H9 (cell line): Measurements from ENCODE around the gene TRMT44. TPM values are rescaled to one million over a fixed set of nuclear protein-coding genes. Genes with fewer than 3 reads are reported as not detected.

Experiments
- DNase-seq: peaks from one replicate; pipeline ENCODE4 v3.0.0-alpha.2; 2017
- H2AFZ ChIP-seq: one replicate; pipeline ENCODE4 v1.6.1; 2013; ENCODE audit warnings: mild to moderate bottlenecking, low read length, control low read depth, moderate library complexity
- H2AK5ac ChIP-seq: 2 replicates; pipeline ENCODE4 v1.6.1; 2013; ENCODE audit warnings: low read length, control low read depth, mixed read lengths; ENCODE audit not compliant: insufficient read length
- H2BK120ac ChIP-seq: one replicate; pipeline ENCODE4 v1.6.1; 2013; ENCODE audit warnings: low read depth, mild to moderate bottlenecking, low read length, control low read depth, inconsistent platforms; ENCODE audit not compliant: poor library complexity, severe bottlenecking
- H2BK12ac ChIP-seq: 2 replicates; pipeline ENCODE4 v1.6.1; 2013; ENCODE audit warnings: low read length, control low read depth, mixed read lengths, low read depth; ENCODE audit not compliant: insufficient read length
- H2BK15ac ChIP-seq: 2 replicates; pipeline ENCODE4 v1.6.1; 2013; ENCODE audit warnings: low read depth, low read length, control low read depth
- H2BK20ac ChIP-seq: one replicate; pipeline ENCODE4 v1.6.1; 2013; ENCODE audit warnings: low read depth, mild to moderate bottlenecking, low read length, control low read depth, inconsistent platforms; ENCODE audit not compliant: poor library complexity, severe bottlenecking
- H2BK5ac ChIP-seq: 2 replicates; pipeline ENCODE4 v1.6.1; 2013; ENCODE audit warnings: low read length, control low read depth, mixed read lengths; ENCODE audit not compliant: insufficient read length
- H3K14ac ChIP-seq: 2 replicates; pipeline ENCODE4 v1.6.1; 2013; ENCODE audit warnings: low read length, control low read depth; ENCODE audit not compliant: insufficient read depth
- H3K18ac ChIP-seq: 2 replicates; pipeline ENCODE4 v1.6.1; 2013; ENCODE audit warnings: low read depth, mild to moderate bottlenecking, mixed read lengths, low read length, control low read depth; ENCODE audit not compliant: insufficient read length
- H3K23ac ChIP-seq: 2 replicates; pipeline ENCODE4 v1.6.1; 2013; ENCODE audit warnings: low read length, control low read depth, mixed read lengths, low read depth; ENCODE audit not compliant: insufficient read length
- H3K23me2 ChIP-seq: 2 replicates; pipeline ENCODE4 v1.6.1; 2013; ENCODE audit warnings: low read depth, mild to moderate bottlenecking, mixed read lengths, low read length, control low read depth; ENCODE audit not compliant: insufficient read length, poor library complexity, severe bottlenecking
- H3K27ac ChIP-seq: 2 replicates; pipeline ENCODE4 v1.5.1; 2013; ENCODE audit warnings: low read length, control low read depth, mixed read lengths, low read depth; ENCODE audit not compliant: insufficient read length
- H3K27me3 ChIP-seq: 2 replicates; pipeline ENCODE4 v1.6.1; 2013; ENCODE audit warnings: low read length, control low read depth, inconsistent platforms; ENCODE audit not compliant: insufficient read depth
- H3K4ac ChIP-seq: 2 replicates; pipeline ENCODE4 v1.6.1; 2013; ENCODE audit warnings: low read depth, mild to moderate bottlenecking, control low read depth, inconsistent platforms, low read length, moderate library complexity
- H3K4me1 ChIP-seq: 2 replicates; pipeline ENCODE4 v1.6.1; 2013; ENCODE audit warnings: low read length, control low read depth, inconsistent platforms; ENCODE audit not compliant: insufficient read depth
- H3K4me2 ChIP-seq: 2 replicates; pipeline ENCODE4 v1.6.1; 2013; ENCODE audit warnings: low read length, control low read depth, mixed read lengths; ENCODE audit not compliant: insufficient read length, insufficient read depth
- H3K56ac ChIP-seq: 2 replicates; pipeline ENCODE4 v1.6.1; 2013; ENCODE audit warnings: low read depth, mild to moderate bottlenecking, mixed read lengths, low read length, control low read depth; ENCODE audit not compliant: insufficient read length
- H3K79me1 ChIP-seq: 2 replicates; pipeline ENCODE4 v1.6.1; 2013; ENCODE audit warnings: low read depth, mild to moderate bottlenecking, moderate library complexity, low read length, control low read depth, inconsistent platforms; ENCODE audit not compliant: insufficient read depth, poor library complexity, severe bottlenecking
- H3K79me2 ChIP-seq: 2 replicates; pipeline ENCODE4 v1.6.1; 2013; ENCODE audit warnings: low read length, control low read depth, inconsistent platforms; ENCODE audit not compliant: insufficient read depth
- H3K9ac ChIP-seq: 2 replicates; pipeline ENCODE4 v1.6.1; 2013; ENCODE audit warnings: low read length, control low read depth, mixed read lengths; ENCODE audit not compliant: insufficient read length; ENCODE audit errors: extremely low read depth
- H3K9me3 ChIP-seq: one replicate; pipeline ENCODE4 v1.6.1; 2013; ENCODE audit warnings: low read depth, low read length, inconsistent platforms; ENCODE audit not compliant: control insufficient read depth
- H3T11ph ChIP-seq: one replicate; pipeline ENCODE4 v1.6.1; 2013; ENCODE audit warnings: mild to moderate bottlenecking, low read length, control low read depth, inconsistent platforms
- H4K20me1 ChIP-seq: one replicate; pipeline ENCODE4 v1.6.1; 2013; ENCODE audit not compliant: control insufficient read depth, insufficient read length, insufficient read depth
- H4K5ac ChIP-seq: 2 replicates; pipeline ENCODE4 v1.6.1; 2013; ENCODE audit warnings: low read depth, mild to moderate bottlenecking, mixed read lengths, low read length, control low read depth; ENCODE audit not compliant: insufficient read length
- H4K8ac ChIP-seq: replicated peaks from 2 replicates; pipeline ENCODE4 v1.6.1; 2013; ENCODE audit warnings: low read length, control low read depth, mixed read lengths, low read depth; ENCODE audit not compliant: insufficient read length
- H4K91ac ChIP-seq: 2 replicates; pipeline ENCODE4 v1.6.1; 2013; ENCODE audit warnings: low read depth, mild to moderate bottlenecking, moderate library complexity, mixed read lengths, low read length, control low read depth; ENCODE audit not compliant: insufficient read length
- H3K27ac Mint-ChIP-seq, 3 experiments: 2 replicates in 2 of 3; 3 replicates in 1 of 3; pipeline ENCODE4 v1.8.0; 2020 to 2021; ENCODE audit warnings: mixed read lengths in 3 of 3, mild to moderate bottlenecking in 1 of 3, moderate library complexity in 1 of 3
- H3K27me3 Mint-ChIP-seq: 2 replicates; pipeline ENCODE4 v1.8.0; 2021; ENCODE audit warnings: low read depth, mild to moderate bottlenecking, moderate library complexity, mixed read lengths
- H3K36me3 Mint-ChIP-seq, 3 experiments: 2 replicates in 2 of 3; 3 replicates in 1 of 3; pipeline ENCODE4 v1.8.0; 2020 to 2021; ENCODE audit warnings: low read depth in 3 of 3, mixed read lengths in 3 of 3; ENCODE audit not compliant: insufficient read depth in 1 of 3
- H3K4me1 Mint-ChIP-seq, 2 experiments: 2 replicates each; pipeline ENCODE4 v1.8.0; 2020; ENCODE audit warnings: mixed read lengths in 2 of 2
- H3K4me3 Mint-ChIP-seq, 2 experiments: 2 replicates in 1 of 2; 3 replicates in 1 of 2; pipeline ENCODE4 v1.8.0; 2020 to 2021; ENCODE audit warnings: mild to moderate bottlenecking in 2 of 2, mixed read lengths in 2 of 2, moderate library complexity in 1 of 2
- H3K9me3 Mint-ChIP-seq, 2 experiments: 2 replicates in 1 of 2; 3 replicates in 1 of 2; pipeline ENCODE4 v1.8.0; 2020; ENCODE audit warnings: mild to moderate bottlenecking in 2 of 2, mixed read lengths in 2 of 2, moderate library complexity in 1 of 2
- WGBS: extraction: QIAGEN DNeasy Blood & Tissue Kit; methylation state at CpG from one replicate; pipeline ENCODE4 v1.1.7; 2013; ENCODE audit warnings: missing lambda C conversion rate, low lambda C conversion rate, mixed read lengths; ENCODE audit not compliant: insufficient read length; ENCODE audit errors: extremely low coverage; 5-methylcytosine and 5-hydroxymethylcytosine counted together
- total RNA-seq: library from RNA; stranded (reverse); gene quantifications from 2 replicates; pipeline ENCODE4 v1.2.1, GENCODE V29; 2021
- TF ChIP-seq, protein P1 (sequence below): fragments of 200-600 bp; sonication (generic); conservative IDR thresholded peaks from 3 replicates; pipeline ENCODE4 v1.8.0; 2021; ENCODE audit warnings: antibody characterized with exemption, mild to moderate bottlenecking

Gene TRMT44
- total RNA-seq, 1 experiment from 2014 or later = 22.8 TPM

DNA sequence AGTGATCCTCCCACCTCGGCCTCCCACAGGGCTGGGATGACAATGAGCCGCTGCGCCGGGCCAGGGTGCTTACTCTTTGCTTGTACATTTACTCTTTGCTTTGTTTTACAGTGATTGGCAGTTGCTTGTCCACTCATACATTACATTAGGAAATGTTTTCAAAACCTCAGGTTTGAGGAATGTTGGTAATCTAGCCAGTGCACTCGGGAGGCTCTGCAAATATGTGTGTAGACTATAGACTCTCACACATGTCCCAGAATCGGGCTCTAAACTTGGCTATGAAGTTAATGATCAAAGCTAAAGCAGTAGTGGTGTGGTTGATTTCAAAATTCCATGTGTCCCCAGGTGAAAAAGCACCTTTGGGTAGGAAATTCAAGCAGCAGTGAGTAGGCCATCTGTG lies 20.5 kb downstream of the TRMT44 start:
- no peak overlapping the region for H2BK20ac ChIP-seq
- H3K27ac Mint-ChIP-seq = no peak overlapping the region
- no peak overlapping the region for H3K4me2 ChIP-seq
- no peaks in the 10 kb centered on the region for H3K27me3 ChIP-seq
- H3K23me2 ChIP-seq = no peaks in the 10 kb centered on the region
- H3K36me3 Mint-ChIP-seq = peaks cover 16 to 60% (median 28%) of the 10 kb centered on the region in 3 experiments; a peak in 6 of 7 replicates
- no peaks in the 10 kb centered on the region for H3K79me1 ChIP-seq
- H3K18ac ChIP-seq = no peak overlapping the region
- no peak overlapping the region for H2AK5ac ChIP-seq
- no peak overlapping the region for H2BK15ac ChIP-seq
- no peaks in the 10 kb centered on the region for H3K9me3 ChIP-seq
- no peak overlapping the region for H3K14ac ChIP-seq
- no peak overlapping the region for H2BK12ac ChIP-seq
- H3T11ph ChIP-seq = no peak overlapping the region
- no peaks in the 10 kb centered on the region for H3K79me2 ChIP-seq
- H2BK5ac ChIP-seq = no peak overlapping the region
- H4K20me1 ChIP-seq = no peaks in the 10 kb centered on the region
- no peak overlapping the region for H3K27ac ChIP-seq
- H4K5ac ChIP-seq = no peak overlapping the region
- H3K4me1 ChIP-seq = no peaks in the 10 kb centered on the region
- H3K27me3 Mint-ChIP-seq = no peaks in the 10 kb centered on the region
- no peak overlapping the region for H2AFZ ChIP-seq
- H3K4me3 Mint-ChIP-seq = no peak overlapping the region
- H3K23ac ChIP-seq = no peak overlapping the region
- TF ChIP-seq, protein P1, sequence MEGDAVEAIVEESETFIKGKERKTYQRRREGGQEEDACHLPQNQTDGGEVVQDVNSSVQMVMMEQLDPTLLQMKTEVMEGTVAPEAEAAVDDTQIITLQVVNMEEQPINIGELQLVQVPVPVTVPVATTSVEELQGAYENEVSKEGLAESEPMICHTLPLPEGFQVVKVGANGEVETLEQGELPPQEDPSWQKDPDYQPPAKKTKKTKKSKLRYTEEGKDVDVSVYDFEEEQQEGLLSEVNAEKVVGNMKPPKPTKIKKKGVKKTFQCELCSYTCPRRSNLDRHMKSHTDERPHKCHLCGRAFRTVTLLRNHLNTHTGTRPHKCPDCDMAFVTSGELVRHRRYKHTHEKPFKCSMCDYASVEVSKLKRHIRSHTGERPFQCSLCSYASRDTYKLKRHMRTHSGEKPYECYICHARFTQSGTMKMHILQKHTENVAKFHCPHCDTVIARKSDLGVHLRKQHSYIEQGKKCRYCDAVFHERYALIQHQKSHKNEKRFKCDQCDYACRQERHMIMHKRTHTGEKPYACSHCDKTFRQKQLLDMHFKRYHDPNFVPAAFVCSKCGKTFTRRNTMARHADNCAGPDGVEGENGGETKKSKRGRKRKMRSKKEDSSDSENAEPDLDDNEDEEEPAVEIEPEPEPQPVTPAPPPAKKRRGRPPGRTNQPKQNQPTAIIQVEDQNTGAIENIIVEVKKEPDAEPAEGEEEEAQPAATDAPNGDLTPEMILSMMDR = no peak
- no CpG with 5 or more reads among the region's 6 CpGs for WGBS
- H3K9ac ChIP-seq = no peak overlapping the region
- H3K4me1 Mint-ChIP-seq = peaks cover 6 to 12% of the 10 kb centered on the region in 2 experiments
- no peak for DNase-seq
- no peak overlapping the region for H4K8ac ChIP-seq
- no peaks in the 10 kb centered on the region for H3K9me3 Mint-ChIP-seq
- no peak overlapping the region for H3K4ac ChIP-seq
- H3K56ac ChIP-seq = no peak overlapping the region
- H2BK120ac ChIP-seq = no peak overlapping the region
- no peak overlapping the region for H4K91ac ChIP-seq
